K562 (cell line): ENCODE data around the gene MPI. TPM values are rescaled to one million over a fixed set of nuclear protein-coding genes. Genes with fewer than 3 reads are reported as not detected.
A peak's percentile ranks its signal among the peaks of the same experiment; 100 is the strongest.

Experiments
- BACH1 ChIP-seq: fragments of 200-800 bp; sonication (Bioruptor generic); IDR thresholded peaks from 2 replicates; pipeline ENCODE4 v1.6.1; 2016; ENCODE audit warnings: missing genetic modification characterization, missing compliant biosample characterization
- EHMT2 ChIP-seq: fragments of 450-650 bp; IDR thresholded peaks from 2 replicates; pipeline ENCODE4 v1.6.1; 2018; ENCODE audit warnings: antibody characterized with exemption
- ELK3 ChIP-seq: fragments of 450-650 bp; formaldehyde crosslinking; IDR thresholded peaks from 2 replicates; pipeline ENCODE4 v1.4.0; 2020; ENCODE audit warnings: mild to moderate bottlenecking
- ETS2 ChIP-seq: IDR thresholded peaks from 2 replicates; pipeline ENCODE4 v1.6.1; 2016; ENCODE audit warnings: borderline replicate concordance, missing genetic modification characterization, mild to moderate bottlenecking, moderate library complexity, missing compliant biosample characterization; ENCODE audit not compliant: poor library complexity, severe bottlenecking
- KDM5B ChIP-seq: fragments of 200-600 bp; sonication (generic); IDR thresholded peaks from 2 replicates; pipeline ENCODE4 v1.6.1; 2012; ENCODE audit warnings: low read depth, mild to moderate bottlenecking, moderate library complexity, low read length, control low read depth, inconsistent platforms; ENCODE audit not compliant: insufficient replicate concordance
- NCOA1 ChIP-seq: fragments of 450-650 bp; IDR thresholded peaks from 2 replicates; pipeline ENCODE4 v1.6.1; 2016; ENCODE audit warnings: low read depth
- POLR2G ChIP-seq: fragments of 200-400 bp; formaldehyde crosslinking; IDR thresholded peaks from 2 replicates; pipeline ENCODE4 v1.6.1; 2017; ENCODE audit warnings: low read depth, mild to moderate bottlenecking, antibody characterized with exemption, low read length, moderate library complexity
- RBM25 ChIP-seq: fragments of 200-400 bp; formaldehyde crosslinking; IDR thresholded peaks from 2 replicates; pipeline ENCODE4 v1.6.1; 2018; ENCODE audit warnings: low read length, low read depth, moderate library complexity; ENCODE audit not compliant: severe bottlenecking
- SMARCB1 ChIP-seq: IDR thresholded peaks from 2 replicates; pipeline ENCODE4 v1.6.1; 2011; ENCODE audit warnings: improper control_type of control experiment, low read depth; ENCODE audit not compliant: insufficient read length
- SREBF1 ChIP-seq: fragments of 150-350 bp; IDR thresholded peaks from 2 replicates; pipeline ENCODE4 v1.6.1; 2014; ENCODE audit warnings: antibody characterized with exemption, low read depth, low read length, borderline replicate concordance
- SUPT5H ChIP-seq: fragments of 450-650 bp; IDR thresholded peaks from 2 replicates; pipeline ENCODE4 v1.6.1; 2016
- TAF15 ChIP-seq: fragments of 200-400 bp; formaldehyde crosslinking; IDR thresholded peaks from 2 replicates; pipeline ENCODE4 v1.6.1; 2017; ENCODE audit warnings: mild to moderate bottlenecking, low read depth, low read length, moderate library complexity
- YY1 ChIP-seq, 3 experiments: IDR thresholded peaks; 2 replicates each; pipeline ENCODE4 v1.6.1; 2011; ENCODE audit warnings: low read length in 2 of 3, mild to moderate bottlenecking in 2 of 3, moderate library complexity in 2 of 3, borderline replicate concordance in 1 of 3, control low read depth in 1 of 3, low read depth in 1 of 3; ENCODE audit not compliant: insufficient read depth in 3 of 3, insufficient replicate concordance in 2 of 3, control insufficient read depth in 1 of 3, insufficient read length in 1 of 3; ENCODE audit errors: extremely low read depth in 1 of 3
- ZNF780A ChIP-seq: fragments of 250-450 bp; sonication (Bioruptor Pico); IDR thresholded peaks from 2 replicates; pipeline ENCODE4 v1.5.0; 2021; ENCODE audit warnings: mild to moderate bottlenecking
- polyA plus RNA-seq, 8 experiments: library from polyadenylated mRNA; depleted of rRNA in 4 of 8; stranded (reverse) in 5 of 8; unstranded in 3 of 8; fragments of >200 nt; fragmentation: Nextera tagmentation in 2 of 8; fragmentation: Illumina TruSeq in 1 of 8; extraction: Ambion mirVana in 2 of 8; extraction: Trizol in 1 of 8; gene quantifications; 2 replicates each; pipeline versions ENCODE4 v1.2.1 to v1.2.3, GENCODE V29; 2011 to 2014; ENCODE audit warnings: inconsistent platforms in 1 of 8, missing spikeins in 1 of 8
- total RNA-seq, 7 experiments: library from RNA; depleted of rRNA in 6 of 7; stranded (reverse); fragments of >200 nt in 6 of 7; fragmentation: Illumina TruSeq in 2 of 7; extraction: Trizol in 2 of 7; gene quantifications; 2 replicates each; pipeline versions ENCODE4 v1.2.1 to v1.2.3, GENCODE V29; 2011 to 2021; ENCODE audit warnings: low replicate concordance in 1 of 7
- TF ChIP-seq, protein P1 (sequence below): IDR thresholded peaks from 2 replicates; pipeline ENCODE4 v1.6.1; 2011; ENCODE audit not compliant: insufficient read length; ENCODE audit errors: extremely low read depth
- TF ChIP-seq, protein P2 (sequence below): fragments of 200-800 bp; sonication (Bioruptor generic); IDR thresholded peaks from 2 replicates; pipeline ENCODE4 v1.6.1; 2016; ENCODE audit warnings: missing genetic modification characterization, missing compliant biosample characterization
- TF ChIP-seq, protein P3 (sequence below): fragments of 450-650 bp; IDR thresholded peaks from 2 replicates; pipeline ENCODE4 v1.6.1; 2016; ENCODE audit warnings: mild to moderate bottlenecking

Gene MPI
- total and polyA plus RNA-seq, 9 of the 15 experiments (the other 6 are each of a cell fraction or from before 2014, with no cell fraction given) = 30.7 to 105 (median 40.5) TPM

DNA sequence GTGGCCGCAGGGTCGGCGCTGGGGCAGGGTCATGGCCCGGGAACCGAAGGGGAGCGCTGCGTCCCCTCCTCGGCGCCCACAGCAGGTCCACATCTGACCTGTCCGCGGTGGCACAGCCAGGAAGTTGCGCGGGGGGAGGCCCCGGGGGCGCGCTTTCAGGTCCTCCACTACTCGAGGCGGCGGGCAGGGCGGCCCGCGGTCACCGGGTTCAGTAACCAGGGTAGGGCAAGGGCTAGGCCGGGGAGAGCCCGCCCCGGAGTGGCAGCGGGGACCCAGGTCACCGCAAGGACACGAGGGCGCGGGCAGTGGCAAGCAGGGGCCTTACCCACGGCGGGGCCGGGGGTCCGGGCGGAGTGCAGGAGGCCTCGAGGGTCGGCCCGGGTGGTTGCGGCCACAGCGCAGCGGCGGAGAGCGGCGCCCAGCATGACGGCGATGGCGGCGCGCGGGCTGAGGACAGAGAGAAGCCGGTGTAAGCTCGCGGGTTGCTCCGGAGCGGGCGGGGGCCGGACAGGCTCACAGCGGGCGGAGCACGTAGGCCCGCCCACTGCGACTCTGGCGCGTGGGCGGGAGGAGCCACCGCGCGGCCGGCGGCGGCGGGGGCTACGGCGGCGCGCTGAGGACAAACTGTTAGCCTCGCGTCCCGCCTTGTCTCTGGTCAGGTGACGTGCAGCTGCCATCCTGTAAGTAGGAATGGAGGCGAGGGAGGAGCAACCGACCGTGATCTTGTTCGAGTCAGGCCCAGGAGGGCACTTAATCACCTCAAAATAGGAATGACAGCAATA is 47.9 kb downstream of the MPI start, which contains the start of gene COX5A (continued):
- TF ChIP-seq ETS2 (tag) (no peak), TAF15 (no peak), SMARCB1 (no peak), YY1 (IDR thresholded peaks at IDR 0.05; ENCODE audit: borderline replicate concordance in 1 of 3, control insufficient read depth in 1 of 3, extremely low read depth in 1 of 3, insufficient read depth in 3 of 3, insufficient read length in 1 of 3, insufficient replicate concordance in 2 of 3, low read depth in 1 of 3, low read length in 2 of 3) (peak; percentile 45 to 86 (median 82)), POLR2G (peak; percentile 100), SREBF1 (peak; percentile 68; the same call in 1 of the 2 replicates), BACH1 (no peak), EHMT2 (no peak), SUPT5H (peak; percentile 92), ELK3 (no peak), RBM25 (peak; percentile 18), KDM5B (peak; percentile 86), ZNF780A (CRISPR knock-in tag) (no peak), NCOA1 (no peak)
- TF ChIP-seq, protein P1, sequence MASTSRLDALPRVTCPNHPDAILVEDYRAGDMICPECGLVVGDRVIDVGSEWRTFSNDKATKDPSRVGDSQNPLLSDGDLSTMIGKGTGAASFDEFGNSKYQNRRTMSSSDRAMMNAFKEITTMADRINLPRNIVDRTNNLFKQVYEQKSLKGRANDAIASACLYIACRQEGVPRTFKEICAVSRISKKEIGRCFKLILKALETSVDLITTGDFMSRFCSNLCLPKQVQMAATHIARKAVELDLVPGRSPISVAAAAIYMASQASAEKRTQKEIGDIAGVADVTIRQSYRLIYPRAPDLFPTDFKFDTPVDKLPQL = no peak
- TF ChIP-seq, protein P2, sequence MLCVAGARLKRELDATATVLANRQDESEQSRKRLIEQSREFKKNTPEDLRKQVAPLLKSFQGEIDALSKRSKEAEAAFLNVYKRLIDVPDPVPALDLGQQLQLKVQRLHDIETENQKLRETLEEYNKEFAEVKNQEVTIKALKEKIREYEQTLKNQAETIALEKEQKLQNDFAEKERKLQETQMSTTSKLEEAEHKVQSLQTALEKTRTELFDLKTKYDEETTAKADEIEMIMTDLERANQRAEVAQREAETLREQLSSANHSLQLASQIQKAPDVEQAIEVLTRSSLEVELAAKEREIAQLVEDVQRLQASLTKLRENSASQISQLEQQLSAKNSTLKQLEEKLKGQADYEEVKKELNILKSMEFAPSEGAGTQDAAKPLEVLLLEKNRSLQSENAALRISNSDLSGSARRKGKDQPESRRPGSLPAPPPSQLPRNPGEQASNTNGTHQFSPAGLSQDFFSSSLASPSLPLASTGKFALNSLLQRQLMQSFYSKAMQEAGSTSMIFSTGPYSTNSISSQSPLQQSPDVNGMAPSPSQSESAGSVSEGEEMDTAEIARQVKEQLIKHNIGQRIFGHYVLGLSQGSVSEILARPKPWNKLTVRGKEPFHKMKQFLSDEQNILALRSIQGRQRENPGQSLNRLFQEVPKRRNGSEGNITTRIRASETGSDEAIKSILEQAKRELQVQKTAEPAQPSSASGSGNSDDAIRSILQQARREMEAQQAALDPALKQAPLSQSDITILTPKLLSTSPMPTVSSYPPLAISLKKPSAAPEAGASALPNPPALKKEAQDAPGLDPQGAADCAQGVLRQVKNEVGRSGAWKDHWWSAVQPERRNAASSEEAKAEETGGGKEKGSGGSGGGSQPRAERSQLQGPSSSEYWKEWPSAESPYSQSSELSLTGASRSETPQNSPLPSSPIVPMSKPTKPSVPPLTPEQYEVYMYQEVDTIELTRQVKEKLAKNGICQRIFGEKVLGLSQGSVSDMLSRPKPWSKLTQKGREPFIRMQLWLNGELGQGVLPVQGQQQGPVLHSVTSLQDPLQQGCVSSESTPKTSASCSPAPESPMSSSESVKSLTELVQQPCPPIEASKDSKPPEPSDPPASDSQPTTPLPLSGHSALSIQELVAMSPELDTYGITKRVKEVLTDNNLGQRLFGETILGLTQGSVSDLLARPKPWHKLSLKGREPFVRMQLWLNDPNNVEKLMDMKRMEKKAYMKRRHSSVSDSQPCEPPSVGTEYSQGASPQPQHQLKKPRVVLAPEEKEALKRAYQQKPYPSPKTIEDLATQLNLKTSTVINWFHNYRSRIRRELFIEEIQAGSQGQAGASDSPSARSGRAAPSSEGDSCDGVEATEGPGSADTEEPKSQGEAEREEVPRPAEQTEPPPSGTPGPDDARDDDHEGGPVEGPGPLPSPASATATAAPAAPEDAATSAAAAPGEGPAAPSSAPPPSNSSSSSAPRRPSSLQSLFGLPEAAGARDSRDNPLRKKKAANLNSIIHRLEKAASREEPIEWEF (CRISPR knock-in tag) = no peak
- TF ChIP-seq, protein P3, sequence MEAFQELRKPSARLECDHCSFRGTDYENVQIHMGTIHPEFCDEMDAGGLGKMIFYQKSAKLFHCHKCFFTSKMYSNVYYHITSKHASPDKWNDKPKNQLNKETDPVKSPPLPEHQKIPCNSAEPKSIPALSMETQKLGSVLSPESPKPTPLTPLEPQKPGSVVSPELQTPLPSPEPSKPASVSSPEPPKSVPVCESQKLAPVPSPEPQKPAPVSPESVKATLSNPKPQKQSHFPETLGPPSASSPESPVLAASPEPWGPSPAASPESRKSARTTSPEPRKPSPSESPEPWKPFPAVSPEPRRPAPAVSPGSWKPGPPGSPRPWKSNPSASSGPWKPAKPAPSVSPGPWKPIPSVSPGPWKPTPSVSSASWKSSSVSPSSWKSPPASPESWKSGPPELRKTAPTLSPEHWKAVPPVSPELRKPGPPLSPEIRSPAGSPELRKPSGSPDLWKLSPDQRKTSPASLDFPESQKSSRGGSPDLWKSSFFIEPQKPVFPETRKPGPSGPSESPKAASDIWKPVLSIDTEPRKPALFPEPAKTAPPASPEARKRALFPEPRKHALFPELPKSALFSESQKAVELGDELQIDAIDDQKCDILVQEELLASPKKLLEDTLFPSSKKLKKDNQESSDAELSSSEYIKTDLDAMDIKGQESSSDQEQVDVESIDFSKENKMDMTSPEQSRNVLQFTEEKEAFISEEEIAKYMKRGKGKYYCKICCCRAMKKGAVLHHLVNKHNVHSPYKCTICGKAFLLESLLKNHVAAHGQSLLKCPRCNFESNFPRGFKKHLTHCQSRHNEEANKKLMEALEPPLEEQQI = no peak
